ENCODE measurements around the gene FTH1. TPM values are rescaled to one million over a fixed set of nuclear protein-coding genes. Genes with fewer than 3 reads are reported as not detected.
"Not testable (repeated sequence)": the region's sequence is repeated elsewhere in the genome, so short reads cannot be mapped to it uniquely, and the experiment has no call there.

Gene FTH1
- total RNA-seq, 1 donor from 2014 or later, result 393 TPM

- peak in 1 of 2 donors; percentile 86 for DNase-seq (ENCODE audit: low read depth in 2 of 2)
Measured at GRCh38 chr11:61978703-61979661, 11.5 kb upstream of the FTH1 start.

- no peak for DNase-seq (ENCODE audit: low read depth in 2 of 2)
Measured at GRCh38 chr11:61976813-61977475, 9.5 kb upstream of the FTH1 start.

DNA sequence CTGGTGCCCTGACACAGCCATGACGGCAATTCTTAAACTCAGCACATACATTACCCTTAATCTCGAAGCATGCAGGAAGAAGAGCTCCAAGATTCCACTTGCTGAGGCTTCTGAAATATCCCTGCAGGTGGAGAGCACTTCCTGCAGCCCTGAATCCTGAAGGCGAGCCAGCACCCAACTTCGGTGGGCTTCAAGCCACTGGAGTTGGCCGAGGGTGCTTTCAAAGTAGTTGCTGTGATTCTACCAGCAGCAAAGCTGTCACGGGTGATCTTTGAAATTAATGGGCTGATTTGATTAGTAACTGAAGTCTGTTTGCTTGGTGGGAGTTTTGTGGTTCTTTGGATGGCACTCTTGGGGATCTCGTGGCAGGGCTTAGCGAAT lies 9.0 kb upstream of the FTH1 start:
- DNase-seq (ENCODE audit: low read depth in 2 of 2), result no peak

DNA sequence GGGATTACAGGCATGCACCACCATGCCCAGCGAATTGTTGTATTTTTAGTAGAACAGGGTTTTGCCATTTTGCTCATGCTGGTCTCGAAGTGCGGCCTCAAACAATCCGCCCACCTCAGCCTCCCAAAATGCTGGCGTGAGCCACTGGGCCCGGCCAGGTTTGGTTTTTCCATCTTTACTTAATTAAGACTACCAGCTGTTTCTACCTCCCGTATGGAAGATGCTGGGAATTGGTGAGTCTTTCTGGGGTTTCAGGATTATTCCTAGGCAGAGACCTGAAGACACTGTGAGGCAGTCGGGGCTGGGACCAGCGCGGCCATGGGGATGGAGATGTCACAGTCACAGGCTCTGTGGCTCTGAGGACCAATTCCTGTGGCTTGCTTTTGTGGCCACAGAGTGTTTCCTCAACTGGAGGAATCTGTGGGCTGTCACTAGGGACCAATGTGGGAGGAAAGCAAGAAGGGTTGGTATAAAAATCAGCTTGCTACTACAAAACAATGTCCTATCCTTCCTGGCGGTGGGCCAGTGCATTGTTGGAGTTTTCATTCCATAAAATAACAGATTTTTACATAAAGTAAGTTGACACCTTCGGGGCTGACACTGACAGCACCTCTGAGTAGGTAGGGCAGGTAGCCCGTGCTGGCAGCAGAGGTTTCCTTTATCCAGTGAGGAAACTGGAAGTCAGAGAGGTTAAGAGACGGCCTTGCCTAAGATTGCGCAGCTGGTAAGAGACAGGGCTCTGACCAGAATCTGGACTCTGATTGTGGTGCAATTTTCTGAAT lies 8.4 kb upstream of the FTH1 start:
- peak in 1 of 2 donors; percentile 67 for DNase-seq (ENCODE audit: low read depth in 2 of 2)

- peak; percentile 86 to 94 for DNase-seq (ENCODE audit: low read depth in 2 of 2)
Measured at GRCh38 chr11:61974766-61975631, 7.6 kb upstream of the FTH1 start.

GRCh38 chr11:61973476-61974162 lies 6.2 kb upstream of the FTH1 start:
- DNase-seq (ENCODE audit: low read depth in 2 of 2), result peak in 1 of 2 donors; percentile 61

DNA sequence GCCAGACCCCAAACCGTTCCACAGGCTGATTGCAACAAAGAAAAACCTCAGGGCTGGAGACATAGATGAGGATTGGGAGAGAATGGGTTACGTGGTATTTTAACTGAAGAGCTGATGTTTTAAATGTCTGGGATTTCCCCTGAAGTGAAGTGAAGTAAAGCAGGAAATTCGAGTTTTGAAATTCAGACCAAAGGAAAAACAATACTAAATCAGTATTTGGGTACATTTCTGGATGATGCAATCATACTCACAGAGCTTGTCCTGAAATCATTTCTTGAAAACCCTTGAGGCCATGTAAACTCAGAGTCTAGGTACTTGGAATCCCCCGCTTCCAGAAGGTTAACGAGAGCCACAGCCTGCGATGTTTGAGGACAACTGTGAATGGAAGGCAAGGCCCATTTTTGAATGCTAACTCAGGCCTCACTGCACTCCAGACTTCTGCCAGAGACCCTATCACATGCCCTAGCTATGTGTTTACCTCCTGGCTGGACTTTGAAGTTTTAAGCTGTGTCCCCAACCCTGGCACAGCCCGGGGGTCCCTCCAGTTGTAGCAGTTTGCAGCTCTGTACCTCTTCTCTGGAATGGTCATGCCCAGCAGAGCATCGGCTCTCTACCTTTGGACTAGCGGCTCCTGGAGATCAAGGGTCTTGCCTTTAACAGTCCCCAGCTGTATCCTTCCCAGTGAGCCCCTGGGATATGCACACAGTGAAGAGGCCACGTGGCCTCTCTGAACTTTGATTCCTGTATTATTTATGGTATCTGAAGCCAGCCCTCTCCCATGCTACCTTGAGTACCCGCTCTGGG lies 5.4 kb upstream of the FTH1 start:
- DNase-seq (ENCODE audit: low read depth in 2 of 2), result peak in 1 of 2 donors; percentile 81

DNA sequence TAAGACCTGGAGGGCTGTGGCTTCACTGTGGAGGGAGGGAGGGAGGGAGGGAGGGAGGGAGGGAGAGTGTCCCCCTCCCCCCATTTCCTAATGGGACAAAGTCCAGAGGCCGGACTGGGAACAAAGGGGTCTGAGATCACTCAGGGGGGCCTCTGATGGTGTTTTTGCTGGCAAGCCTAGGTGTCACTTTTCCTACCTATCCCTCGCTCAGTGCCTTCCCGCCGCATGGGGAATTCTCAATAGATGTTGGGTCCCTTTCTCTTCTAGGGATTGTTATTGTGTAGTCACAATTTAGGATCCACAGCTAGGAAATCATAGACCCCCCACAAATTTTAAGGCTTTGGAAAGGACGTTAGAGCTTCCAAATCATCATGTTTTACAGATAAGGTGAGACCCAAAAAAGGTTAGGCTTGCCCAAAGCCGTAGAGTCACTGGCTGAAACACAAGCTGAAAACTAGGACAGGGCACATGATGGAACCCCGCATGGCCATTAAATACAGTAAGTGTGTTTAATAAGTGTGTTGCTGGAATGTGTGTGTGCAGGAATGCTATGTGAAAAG lies 4.8 kb upstream of the FTH1 start:
- no peak for DNase-seq (ENCODE audit: low read depth in 2 of 2)

GRCh38 chr11:61971248-61972111 lies 4.0 kb upstream of the FTH1 start:
- peak; percentile 98 to 99 for DNase-seq (ENCODE audit: low read depth in 2 of 2)

DNA sequence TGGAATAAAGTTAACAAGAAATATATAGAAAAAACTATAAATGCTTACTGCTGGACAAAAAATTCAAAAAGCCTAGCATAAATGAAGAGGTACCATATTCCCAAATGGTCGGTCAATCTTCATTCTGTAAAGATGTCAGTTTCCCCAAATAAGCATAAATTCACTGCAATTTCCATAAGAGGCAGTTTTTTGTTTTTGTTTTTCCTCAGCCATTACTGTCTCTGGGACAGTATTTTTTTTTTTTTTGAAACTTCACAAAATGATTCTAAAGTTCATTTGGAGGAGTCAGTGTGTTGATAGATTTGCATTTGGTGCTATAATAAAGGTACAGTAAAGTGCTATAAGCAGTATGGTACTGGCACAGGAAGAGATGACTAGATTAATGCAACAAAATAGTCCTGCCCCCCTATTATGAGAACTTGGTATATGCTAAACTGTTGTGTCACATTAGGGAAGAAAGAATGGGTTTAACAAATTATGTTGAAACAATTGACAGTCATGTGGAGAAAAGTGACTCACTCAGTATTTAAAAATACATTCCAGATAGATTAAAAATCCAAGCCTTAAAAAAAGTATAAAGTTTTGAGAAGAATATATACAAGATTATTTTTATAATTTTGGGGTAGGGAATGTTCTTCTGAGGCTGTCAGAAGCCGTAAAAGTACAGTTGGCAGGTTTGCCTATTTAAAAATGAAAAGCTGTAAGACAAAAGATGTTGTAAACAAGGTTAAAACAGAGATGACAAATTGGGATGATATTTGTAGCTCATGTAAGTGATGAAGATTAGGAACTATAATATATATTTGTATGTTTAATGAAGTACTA lies 2.6 kb upstream of the FTH1 start:
- DNase-seq (ENCODE audit: low read depth in 2 of 2), result peak; percentile 80 to 94

DNA sequence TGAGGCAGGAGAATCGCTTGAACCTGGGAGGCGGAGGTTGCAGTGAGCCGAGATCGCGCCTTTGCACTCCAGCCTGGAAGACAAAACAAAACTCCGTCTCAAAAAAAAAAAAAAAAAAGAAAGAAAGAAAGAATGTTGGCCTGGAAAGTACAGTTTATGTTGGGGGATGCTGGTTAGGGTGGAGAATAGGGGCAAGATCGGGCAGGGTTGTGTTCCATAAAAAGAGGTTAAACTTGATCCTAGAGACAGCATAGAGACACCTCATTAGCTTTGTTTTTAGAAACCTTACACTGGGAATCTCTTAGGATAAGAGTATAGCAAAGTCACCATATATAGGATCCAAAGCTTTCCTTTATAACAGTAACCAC lies 1.9 kb upstream of the FTH1 start:
- no peak for DNase-seq (ENCODE audit: low read depth in 2 of 2)

- DNase-seq (ENCODE audit: low read depth in 2 of 2), result no peak
Measured at GRCh38 chr11:61968758-61969390, 1.4 kb upstream of the FTH1 start.

DNA sequence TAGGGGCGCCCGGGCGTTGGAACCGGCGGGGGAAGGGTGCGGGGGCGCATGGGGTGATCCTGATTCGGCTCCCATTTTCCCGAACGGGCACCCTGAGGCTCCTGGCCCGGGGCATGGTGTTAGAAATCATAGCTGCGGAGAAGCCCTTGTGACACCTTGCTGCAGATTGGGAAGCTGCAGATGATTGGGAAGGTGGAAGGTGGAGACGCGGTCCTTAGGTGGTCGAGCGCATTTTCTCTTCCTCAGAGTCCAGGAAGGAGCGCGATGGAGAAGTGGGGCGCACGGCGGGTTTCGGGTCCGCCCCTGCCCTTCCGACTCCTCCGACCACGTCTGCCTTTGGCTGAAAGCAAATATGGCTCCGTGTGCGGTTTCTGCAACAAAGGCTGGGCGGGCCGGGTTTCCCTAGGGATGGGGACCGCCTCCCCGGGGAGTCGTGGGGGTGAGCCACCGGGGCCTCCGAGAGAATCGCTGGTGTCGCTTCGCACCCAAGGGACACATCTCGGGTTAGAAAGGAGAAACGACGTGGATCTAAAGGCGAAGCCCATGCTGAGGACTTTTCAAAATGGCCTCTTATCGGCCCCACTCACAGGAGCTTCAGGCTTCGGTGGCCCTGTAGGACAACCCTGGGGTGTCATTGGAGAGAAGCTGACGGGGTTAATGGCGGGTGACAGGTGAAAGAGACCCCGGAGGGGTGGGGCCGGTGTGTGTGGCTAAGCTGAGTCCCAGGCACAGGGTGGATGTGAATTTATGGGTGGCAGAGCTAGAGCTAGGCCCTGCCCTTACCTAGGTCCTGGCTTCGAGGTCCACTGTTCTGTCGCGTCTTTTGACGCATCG lies 707 bp upstream of the FTH1 start:
- no peak for DNase-seq (ENCODE audit: low read depth in 2 of 2)

- DNase-seq (ENCODE audit: low read depth in 2 of 2), result no peak
Measured at GRCh38 chr11:61966734-61967115, 709 bp downstream of the FTH1 start.

GRCh38 chr11:61964666-61965271 lies 2.7 kb downstream of the FTH1 start:
- DNase-seq (ENCODE audit: low read depth in 2 of 2), result not testable (repeated sequence)

Measured in dermis microvascular lymphatic vessel endothelial cell (primary cell).